NCI-H774 (cell line): ENCODE data around the gene TOX4.
"Not testable (repeated sequence)": the region's sequence is repeated elsewhere in the genome, so short reads cannot be mapped to it uniquely, and the experiment has no call there.

ENCODE experiments used
- DNase-seq: peaks from one replicate; lab custom pipeline; 2025; lab: John Stamatoyannopoulos, UW

The TOX4 gene

DNA sequence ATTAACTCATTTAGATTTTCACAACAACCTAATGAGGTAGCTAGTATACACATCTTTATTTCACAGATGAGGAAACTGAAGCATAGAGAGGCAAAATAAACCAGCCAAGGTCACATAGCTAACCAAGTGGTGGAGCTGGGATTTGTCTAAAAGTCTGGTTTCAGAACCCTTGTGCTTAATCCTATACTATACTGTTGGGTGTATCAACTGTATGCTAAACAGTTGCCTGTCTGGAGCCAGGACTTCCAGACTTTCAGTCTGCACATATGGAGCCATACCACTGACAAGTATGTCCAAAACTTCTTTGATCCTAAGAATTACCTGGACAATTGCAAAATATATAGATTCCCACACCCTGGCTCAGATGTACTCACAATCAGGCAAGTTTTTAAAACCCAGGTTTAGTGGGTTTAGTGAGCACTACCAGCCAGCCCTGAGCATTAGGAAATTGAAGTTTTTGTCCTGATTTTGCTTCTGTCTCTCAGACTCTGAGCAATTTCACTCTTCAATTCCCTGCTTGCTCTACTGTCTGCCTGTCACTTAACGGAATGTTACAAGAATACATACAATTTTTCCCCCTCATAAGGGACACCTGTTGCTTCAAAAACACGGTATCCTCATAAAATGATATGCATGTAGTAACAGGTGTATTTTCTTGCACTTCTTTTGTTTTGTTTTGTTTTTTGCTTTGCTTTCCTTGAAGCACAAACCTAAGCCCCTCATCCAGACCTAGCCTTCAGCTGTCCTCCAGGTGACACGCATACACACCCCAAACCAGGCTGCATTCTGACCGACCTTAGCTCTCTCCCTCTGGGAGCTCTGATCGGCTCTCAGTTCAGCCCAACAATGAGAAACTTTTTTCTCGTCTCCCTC lies 58.8 kb downstream of the TOX4 start:
- DNase-seq: no peak

- no peak for DNase-seq
Measured at GRCh38 chr14:21536418-21537089, 59.6 kb downstream of the TOX4 start.

DNA sequence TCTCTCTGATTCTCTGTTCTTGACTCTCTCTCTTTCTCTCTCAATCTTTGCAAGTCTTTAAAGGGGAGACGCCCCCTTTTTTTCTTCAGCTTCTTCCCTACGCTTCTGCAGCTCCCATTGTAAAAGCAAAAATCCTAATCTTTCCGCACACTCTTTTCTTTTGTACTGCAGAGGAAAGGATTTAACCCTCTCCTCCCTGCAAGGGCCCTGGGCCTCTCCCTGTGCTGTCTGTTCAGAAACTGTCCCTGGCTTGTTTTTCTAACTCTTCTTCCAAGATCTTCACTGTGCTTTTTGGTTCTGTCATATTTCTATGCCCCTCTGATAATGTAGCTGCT lies 60.1 kb downstream of the TOX4 start:
- no peak for DNase-seq

DNA sequence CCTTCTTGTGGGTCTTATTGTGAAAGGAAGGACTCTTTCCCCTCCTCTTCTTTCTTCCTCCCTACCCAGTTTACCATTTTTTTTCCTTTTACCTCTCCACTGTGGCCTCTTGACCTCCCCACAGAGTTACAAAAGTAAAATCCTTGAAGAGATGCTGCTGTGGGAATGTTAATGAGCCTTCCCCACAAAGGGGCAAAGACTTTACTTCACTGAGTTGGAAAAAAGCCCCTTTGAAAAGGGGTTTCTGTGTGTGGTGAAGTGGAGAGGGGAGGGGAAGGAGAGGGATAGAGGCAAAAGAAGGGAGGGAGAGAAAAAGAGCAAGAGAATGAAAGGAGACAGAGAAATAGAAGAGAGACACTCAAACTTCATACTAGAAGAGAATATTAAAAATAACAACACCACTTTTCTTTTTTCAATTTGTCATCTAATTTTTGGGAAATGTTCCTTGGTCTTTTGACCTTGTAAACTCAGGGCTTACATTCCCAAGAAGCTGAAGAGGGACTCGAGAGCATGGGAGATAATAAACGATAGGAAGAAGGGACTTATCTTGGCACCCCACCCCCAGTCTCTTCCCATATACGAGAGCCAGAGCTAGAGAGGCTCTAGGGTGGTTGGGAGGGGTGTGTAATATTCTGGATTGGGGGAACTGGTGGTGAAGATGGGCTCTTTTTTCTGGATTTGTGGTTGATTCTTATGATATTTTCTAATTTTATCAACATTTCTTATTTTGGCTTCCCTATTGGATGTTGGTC lies 62.4 kb downstream of the TOX4 start:
- DNase-seq: no peak

DNA sequence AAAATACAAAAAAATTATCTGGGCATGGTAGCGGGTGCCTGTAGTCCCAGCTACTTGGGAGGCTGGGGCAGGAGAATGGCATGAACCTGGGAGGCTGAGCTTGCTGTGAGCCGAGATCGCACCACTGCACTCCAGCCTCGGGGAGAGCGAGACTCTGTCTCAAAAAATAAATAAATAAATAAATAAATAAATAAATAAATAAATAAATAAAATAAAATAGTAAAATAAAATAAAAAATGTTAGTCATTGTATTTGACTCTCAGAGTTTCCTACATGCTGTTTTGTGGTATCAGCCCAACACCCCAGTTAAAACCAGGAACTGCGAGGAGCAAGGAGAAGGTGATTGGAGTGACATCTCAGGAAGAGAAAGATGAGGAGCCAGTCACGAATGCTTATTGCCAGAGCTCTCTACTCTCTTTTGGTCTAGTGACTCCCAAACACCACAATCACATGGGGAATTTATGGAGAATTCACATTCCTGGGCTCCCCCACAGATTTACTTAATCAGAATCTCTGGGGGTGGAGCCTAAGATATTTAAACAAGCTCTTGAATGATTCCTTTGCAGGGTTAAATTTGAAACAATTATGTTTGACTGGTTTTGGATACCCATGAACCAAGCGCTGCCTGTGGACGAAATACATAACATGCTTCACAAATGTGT lies 64.5 kb downstream of the TOX4 start:
- DNase-seq: no peak

- no peak for DNase-seq
Measured at GRCh38 chr14:21543521-21543960, 66.5 kb downstream of the TOX4 start.

DNA sequence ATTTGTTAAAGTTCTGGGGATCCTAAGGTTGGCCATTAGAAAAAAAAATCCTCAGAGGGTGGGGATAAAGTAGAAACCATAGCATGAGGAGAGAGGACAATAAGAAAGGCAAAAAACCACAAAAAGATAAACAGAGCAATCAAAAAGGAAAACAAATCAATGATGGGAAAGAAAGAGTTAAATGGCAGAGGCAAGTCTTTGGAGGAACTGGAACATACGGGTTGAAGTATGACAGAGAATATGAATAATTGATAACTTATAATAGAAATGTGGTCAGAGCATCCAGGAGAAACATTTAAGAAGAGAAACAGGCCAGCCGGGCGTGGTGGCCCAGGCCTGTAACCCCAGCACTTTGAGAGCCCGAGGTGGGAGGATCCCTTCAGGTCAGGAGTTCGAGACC lies 67.0 kb downstream of the TOX4 start:
- no peak for DNase-seq

DNA sequence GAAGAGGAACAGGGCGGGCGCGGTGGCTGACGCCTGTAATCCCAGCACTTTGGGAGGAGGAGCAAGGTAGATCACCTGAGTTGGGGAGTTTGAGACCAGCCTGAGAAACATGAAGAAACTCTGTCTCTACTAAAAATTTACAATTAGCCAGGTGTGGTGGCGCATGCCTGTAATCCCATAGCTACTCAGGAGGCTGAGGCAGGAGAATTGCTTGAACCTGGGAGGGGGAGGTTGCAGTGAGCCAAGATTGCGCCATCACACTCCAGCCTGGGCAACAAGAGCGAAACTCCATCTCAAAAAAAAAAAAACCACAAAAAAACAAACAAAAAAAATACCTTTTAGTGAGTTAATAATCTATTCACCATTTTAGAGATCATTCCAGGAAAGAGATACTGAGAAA lies 67.6 kb downstream of the TOX4 start:
- not testable (repeated sequence) for DNase-seq
